NCI-H345 treated with DMSO at 0.1 percent for 48 hours (cell line): ENCODE results near the gene CERS6.
"Not testable (repeated sequence)": the region's sequence is repeated elsewhere in the genome, so short reads cannot be mapped to it uniquely, and the experiment has no call there.

Experiments
- DNase-seq: peaks from one replicate; lab custom pipeline; 2025; ENCODE audit not compliant: unreplicated experiment; lab: John Stamatoyannopoulos, UW

Gene CERS6

DNA sequence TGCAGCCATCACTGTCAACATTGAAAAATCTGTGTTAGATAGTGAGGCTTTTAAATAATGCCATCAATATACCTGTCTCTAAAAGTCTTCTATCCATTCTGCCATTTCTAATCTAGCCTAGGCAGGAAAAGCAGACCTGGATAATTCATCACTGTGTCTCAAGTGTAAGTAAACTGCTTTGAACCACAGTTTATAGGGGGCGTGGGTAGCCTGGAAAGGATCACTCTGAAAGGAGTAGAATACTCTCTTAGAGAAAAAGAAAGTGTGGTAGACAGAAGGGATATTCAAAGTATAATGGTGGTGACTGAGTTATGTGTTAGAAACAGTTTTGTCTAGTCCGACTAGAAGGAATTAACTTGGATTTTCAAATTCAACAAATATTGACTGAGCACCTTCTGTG lies 40.8 kb downstream of the CERS6 start:
- no peak for DNase-seq

- DNase-seq = no peak
Observed at GRCh38 chr2:168499500-168499899, 43.4 kb downstream of the CERS6 start.

- no peak for DNase-seq
Observed at GRCh38 chr2:168500516-168500915, 44.4 kb downstream of the CERS6 start.

DNA sequence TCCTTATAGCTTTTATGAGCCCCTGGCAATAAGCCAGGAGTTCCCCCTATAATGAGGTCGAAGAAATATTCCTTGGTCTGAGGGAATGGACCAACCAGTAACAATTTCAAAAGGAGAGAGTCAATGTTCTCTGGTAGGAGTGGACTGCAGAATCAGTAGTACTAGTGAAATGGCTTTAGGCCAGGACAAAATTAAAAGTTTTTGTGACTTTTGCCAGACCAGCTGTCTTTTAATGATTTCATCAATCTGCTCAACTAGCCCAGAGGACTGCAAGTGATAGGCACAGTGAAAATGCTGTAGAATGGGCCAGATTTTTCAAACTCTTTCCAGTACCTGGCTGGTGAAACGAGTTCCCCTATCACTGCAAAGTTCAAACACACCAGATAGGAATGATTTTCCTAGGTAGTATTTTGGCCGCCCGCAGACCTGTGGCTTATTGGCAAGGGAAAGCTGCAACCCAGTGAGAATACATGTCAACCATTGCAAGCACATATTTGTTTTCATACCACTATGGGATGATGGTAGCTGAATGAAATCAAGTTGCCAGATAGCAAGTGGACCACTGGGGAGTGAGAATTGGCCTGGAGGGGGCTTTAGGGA lies 45.5 kb downstream of the CERS6 start:
- no peak for DNase-seq

DNA sequence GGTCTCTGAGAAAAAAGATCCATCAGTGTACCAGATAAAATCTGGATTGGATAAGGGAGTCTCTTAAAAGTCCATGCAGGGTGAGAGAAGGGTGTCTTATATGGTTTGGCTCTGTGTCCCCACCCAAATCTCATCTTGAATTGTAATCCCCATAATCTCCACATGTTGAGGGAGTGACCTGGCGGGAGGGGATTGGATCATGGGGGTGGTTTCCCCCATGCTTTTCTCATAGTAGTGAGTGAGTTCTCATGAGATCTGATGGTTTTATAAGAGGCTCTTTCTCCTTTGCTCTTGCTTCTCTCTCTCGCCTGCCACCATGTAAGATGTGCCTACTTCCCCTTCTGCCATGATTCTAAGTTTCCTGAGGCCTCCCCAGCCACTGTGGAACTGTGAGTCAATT lies 46.8 kb downstream of the CERS6 start:
- not testable (repeated sequence) for DNase-seq

- DNase-seq = no peak
Observed at GRCh38 chr2:168503901-168504300, 47.8 kb downstream of the CERS6 start.

DNA sequence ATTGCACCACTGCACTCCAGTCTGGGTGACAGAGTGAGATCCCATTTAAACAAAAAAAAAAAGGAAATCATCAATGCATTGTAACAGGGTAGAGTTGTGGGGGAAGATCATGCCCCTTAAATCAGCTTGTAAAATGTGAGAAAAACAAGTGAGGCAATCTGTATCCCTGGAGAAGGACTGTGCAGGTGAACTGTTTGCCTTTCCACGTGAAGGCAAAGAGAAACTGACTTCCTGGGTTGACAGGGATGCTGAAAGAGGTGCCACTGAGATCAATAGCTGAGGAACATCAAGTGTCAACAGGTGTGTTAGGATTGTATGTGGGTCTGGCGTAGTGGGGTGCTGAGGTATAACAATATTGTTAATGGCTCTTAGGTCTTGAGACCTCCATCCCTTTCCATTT lies 48.3 kb downstream of the CERS6 start:
- DNase-seq = no peak

- no peak for DNase-seq
Observed at GRCh38 chr2:168510125-168510756, 54.2 kb downstream of the CERS6 start.

DNA sequence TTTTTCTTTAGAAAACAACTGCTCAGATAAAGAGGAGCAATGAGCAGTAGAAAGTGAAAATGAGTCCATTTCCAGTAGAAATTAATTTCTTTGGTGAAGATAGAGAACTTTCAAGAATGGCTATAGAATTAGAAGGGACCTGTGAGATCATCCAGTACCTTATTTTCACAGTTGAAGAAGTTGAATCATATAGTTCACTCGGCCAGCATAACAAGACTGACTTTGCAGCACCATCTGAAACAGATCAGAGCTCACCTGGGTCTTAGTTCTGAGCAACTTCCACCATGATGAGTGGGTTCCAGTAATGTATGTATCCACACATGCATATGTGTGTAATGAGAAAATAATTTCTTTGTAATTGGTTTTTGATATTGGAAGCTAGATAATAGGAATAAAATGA lies 58.6 kb downstream of the CERS6 start:
- no peak for DNase-seq

DNA sequence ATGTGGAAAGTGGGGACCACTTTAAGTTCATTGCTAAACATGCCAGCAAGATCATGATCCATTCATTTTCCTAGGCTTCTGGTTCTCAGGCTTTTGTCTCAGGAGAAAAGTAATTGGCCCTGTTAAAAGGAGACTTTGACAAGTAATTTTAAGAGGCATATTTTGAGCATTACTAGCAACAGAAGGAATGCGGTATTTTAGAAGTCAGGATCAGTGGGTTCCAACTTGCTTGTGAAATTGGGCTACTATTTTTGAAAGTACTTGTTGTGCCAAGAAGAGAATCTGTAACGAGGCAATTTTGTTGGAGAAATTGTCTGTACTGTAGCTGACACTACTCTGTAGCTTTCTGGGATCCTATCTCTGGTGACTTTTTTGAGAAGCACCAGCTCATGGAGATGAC lies 59.4 kb downstream of the CERS6 start:
- DNase-seq = no peak

DNA sequence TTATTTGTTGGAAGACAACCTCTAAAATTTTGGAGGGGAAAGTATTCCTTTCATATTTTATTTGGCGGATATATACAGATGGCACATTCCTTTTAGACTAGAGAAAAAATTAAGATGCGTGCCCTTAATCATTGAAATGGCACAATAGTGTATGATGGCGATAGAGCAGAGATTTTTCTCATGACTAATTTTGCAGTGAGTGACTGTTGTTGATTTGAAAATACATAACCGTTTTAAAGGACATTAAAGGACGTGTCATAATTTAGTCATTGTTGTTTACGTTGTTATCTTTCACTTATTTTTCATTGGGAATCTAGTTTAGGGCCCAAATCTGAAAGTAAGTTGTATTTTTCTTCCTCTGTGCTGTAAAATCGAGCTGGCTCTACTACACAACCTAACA lies 61.7 kb downstream of the CERS6 start:
- DNase-seq = no peak

GRCh38 chr2:168518555-168519066 lies 62.5 kb downstream of the CERS6 start:
- no peak for DNase-seq

GRCh38 chr2:168519534-168520308 lies 63.6 kb downstream of the CERS6 start:
- no peak for DNase-seq

- no peak for DNase-seq
Observed at GRCh38 chr2:168521053-168521741, 65.1 kb downstream of the CERS6 start.

- no peak for DNase-seq
Observed at GRCh38 chr2:168522446-168522845, 66.4 kb downstream of the CERS6 start.

DNA sequence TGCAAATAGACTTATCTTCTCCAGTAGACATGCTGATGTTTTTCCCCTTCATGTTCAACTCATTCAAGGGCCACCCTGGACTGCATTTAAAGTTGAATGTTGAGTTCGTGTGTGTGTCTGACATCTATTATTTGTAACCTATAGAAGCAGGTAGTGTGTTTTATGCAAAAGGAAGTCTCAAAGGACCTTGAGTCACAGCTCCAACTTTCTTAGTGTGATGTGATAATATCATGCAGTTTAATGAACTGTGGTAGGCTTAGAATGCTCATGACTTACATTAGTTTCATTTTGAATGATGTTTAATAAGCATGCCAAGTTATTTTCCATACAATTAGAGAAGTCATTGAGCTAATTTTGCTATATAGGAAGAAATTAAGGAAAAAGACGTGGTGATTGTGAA lies 67.9 kb downstream of the CERS6 start:
- no peak for DNase-seq

DNA sequence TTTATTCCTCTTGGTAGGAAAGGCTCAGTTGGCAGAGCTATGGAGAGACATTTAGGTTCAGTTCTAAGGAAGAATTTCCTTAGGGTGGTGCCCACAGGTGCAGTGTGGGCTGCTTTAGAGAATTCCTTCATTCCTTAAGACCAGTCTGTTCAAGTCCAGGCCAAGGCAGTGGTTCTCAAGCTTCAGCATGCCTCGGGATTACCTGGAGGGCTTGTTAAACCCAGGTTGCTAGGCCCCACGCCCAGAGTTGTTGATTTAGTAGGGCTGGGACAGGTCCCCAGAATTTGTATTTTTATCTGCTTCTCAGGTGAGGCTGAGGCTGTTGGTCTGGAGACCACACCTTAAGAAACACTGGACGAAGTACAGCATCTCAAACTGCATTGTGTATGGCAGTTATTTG lies 68.9 kb downstream of the CERS6 start:
- DNase-seq = no peak

GRCh38 chr2:168525716-168526446 lies 69.8 kb downstream of the CERS6 start:
- DNase-seq = no peak

DNA sequence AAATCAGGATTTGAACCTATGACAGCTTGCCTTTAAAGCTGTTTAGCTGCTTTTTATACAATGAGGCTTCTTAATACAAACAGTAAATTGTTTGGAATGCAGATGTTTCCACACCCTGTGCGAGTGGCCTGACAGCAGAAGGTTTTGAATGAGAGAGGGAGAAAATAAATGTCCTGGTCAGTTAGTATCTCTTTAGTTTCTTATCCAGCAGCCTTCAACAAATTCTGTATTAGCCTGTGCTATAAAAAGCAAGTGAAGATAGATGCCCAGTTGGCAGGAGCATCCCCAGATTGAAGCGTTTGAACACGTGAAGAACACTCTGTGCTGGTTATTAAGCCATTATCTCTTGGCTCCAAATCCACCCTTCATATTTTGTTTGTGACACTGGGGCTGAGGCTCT lies 70.6 kb downstream of the CERS6 start:
- no peak for DNase-seq

GRCh38 chr2:168528016-168528415 lies 71.9 kb downstream of the CERS6 start:
- no peak for DNase-seq

- DNase-seq = no peak
Observed at GRCh38 chr2:168528469-168528868, 72.4 kb downstream of the CERS6 start.
